Activated CD4-positive, alpha-beta T cell treated with anti-CD3 and anti-CD28 coated beads, Interleukin-10, Interleukin-2, amounts not matched to agents 100 ng/mL and 50 ng/mL, durations not matched to agents 16 hours and 8 hours (primary cell): ENCODE measurements around the gene INAVA.

Source experiments
- DNase-seq: peaks from one replicate; pipeline ENCODE4 v3.0.0-alpha.2; 2020

The INAVA gene

DNA sequence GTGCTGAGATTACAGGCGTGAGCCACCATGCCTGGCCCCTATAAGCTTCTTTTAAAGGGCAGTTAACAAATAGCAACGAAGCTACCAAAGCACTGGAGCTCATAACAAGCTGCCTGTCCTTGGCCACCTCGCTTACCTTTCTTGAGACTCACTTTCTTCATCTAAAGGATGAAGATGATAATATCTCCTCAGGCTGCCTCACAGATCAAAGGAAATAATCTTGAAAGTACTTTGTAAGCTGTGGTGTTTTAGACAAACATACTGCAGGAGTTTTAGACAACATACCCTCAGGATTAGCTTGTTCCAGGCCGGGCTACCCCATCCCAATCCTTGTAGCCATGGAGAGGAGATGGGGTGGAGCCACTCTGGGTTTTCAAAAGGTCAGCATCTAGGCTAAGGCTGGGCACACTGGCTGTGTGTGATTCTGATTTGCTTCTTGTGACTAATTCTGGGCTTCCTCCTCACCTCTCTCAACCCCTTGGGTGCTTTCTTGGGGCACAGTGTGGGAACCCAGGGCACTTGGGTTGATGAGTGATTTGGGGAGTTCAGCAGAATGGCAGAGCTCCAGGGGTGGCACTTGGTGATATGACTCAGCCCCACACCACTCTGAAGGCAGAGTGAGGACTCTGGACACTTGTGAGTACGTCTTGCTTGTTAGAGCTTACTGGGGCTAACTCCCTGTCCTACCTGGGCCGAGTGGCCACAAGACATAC, 16.7 kb upstream of the INAVA start:
- peak; percentile 92 for DNase-seq

DNA sequence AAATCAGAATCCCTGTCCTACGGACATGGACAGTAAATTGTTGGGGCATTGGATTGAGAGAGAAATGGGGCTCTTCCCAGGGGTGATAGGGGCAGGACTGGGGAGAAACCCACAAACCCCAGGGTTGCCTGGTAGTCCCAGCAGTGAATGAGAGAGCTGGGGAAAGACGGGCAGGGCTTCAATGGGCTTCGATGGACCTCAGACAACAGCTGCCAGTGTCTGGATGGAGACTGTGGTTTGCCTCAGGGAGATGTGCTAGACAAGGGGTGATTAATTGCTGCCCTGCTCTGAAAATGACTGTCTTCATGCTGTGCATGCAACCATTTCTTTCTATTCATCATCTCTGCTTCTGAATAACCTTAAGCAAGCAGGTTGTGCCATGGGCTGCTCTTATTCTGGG, 14.5 kb upstream of the INAVA start:
- peak; percentile 70 for DNase-seq

DNA sequence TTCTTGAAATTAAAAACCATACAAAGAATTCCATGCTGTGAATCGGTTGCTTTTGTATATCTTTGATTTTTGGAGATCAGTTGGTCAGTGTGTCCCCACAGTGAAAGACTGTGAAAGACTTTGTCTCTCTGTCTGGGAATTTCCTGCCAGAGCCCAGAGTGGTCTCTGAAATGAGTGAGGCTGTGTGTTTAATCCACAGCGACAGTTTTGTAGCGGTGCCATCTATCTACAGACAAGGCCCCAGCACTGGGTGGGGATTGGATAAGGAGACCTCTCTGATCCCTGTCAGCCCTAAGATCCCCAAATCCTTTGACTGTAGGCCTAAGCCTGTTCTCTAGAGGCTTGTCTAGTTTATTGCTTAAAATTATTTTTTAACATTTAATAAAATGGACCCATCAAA, 11.6 kb upstream of the INAVA start:
- no peak for DNase-seq

DNA sequence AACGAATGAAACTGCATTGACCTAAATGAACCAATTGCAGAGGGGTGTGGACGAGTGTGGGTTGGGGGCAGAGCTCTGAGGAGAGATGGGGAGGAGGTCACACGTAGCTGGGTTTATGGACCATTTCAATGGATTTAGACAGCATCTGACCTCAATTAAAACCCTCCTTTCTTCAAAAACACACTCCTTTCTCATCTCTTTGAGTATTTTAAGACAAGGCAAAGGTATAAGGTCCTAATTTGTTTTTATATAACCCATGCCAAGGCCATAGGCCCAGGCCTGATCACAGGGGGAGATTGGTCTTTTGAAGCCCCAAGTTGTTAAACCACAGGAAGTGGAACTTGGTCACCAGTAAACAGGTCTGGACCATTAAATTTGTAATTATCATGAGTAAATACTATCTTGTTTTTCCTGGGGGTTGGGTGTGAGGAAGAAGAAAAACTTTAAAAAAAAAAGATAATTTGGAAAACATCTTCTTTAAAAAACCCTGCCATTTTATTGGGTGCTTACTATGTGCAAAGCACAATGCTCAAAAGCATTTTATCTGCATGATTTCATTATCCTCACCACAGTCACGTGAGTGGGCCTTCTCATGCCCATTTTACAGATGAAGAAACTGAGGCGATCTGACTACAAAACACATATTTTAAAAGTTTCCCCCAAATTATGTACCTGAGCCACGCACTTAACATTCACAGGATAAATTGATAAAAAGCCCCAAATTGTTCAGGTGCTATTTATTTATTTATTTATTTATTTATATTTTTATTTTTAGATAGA, 8.9 kb upstream of the INAVA start:
- no peak for DNase-seq

DNA sequence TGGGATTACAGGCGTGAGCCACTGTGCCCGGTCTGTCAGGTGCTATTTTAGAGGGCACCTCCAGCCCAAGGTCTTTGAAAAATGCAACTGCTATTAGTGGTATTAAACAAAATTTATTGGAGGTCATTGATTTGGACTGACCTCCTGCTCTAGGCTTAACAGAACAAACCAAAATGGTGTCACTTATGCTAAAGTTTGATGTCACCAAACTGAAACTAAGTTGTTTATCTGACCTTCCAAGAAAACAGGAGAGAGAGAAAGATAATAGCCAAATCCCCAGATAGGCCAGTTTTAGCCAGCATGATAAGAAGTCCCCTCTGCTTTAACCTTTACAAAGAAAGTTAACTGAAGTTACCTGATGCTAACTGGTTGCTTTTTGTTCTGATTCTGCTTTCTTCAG, 8.1 kb upstream of the INAVA start:
- no peak for DNase-seq

DNA sequence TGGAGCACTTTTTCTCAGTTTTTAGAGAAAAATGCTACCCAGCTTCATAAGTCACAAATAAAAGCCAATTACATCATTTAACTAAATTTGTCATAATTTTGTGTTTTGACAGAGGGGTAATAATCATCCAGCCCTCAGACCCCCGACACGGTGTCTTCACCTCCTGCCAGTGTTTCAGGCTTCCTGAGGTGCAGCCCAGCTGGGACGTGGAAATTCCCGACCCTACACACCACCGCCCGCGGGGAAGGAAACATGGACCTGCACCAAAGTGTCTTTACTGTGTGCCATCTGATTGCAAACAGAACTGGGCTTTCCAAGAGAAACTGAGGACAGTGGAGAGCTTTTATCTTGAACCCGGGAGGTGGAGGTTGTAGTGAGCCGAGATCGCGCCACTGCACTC, 7.7 kb upstream of the INAVA start:
- no peak for DNase-seq

DNA sequence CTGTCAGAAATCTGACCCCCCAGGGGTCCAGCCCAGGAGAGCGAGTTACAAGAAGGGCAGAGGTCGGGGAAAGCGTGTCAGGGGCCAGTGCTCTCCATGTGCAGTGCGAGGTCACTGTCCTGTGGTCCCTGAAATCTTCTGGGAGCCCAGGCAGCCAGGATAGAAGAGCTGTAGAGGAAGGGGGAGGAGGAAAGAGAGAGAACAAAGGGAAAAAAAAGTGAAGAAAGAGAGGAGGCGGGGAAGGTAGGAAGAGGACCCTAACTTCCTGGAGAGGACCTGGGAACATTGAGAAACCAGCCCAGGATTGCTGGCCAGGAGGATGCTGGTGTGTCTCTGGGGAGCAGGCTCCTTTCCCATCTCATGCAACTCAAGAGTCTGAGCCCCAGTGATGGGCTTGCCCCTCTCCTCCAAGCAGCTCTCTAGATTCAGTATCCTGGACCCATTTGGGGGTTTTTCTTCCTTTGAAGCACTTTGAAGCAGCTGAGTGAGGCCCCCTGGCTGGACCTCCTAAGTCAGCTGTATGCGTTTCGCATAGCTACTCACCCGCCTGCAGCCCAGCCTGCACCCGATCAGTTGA, 6.8 kb upstream of the INAVA start:
- DNase-seq = no peak

DNA sequence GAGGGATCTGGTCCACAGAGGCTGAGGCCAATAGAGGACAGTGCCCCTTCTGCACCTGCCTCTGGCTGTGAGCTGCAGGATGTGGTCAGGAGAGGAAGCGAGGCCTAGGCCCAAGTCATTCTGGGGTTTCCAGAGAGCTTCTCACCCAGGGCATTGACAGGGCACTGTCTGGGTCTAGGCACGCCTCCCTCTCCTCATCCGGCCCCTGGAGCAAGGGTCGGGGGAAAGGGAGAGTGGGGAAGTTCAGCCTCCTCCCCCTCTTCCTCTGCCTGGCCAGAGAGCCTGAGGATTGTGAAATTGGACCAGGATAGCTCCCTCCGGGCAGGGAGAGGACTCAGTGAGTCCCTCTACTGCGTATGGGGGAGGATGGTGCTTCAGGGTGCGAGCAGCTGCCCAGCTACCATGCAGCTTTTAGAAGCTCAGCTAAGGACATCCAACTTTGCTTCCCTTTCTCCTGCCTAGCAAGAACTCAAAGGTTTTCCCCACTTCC, 6.3 kb upstream of the INAVA start:
- DNase-seq = peak; percentile 78

DNA sequence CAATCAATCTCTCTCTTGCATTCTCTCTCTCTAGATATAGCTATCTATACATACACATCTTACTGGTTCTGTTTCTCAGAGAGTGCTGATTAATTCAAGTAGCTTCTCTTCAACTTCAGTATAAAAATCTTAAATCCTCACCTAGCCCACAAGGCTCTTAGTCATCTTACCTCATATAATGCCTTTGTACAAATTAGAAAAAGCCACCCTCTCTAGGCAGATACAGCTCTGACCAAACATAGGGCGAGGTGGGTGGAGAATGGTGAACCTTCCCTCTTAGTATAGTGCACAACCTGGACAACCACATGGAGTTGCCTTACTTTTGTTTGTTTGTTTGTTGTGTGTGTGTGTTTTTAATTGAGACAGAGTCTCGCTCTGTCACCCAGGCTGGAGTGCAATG, 5.1 kb upstream of the INAVA start:
- peak; percentile 77 for DNase-seq

DNA sequence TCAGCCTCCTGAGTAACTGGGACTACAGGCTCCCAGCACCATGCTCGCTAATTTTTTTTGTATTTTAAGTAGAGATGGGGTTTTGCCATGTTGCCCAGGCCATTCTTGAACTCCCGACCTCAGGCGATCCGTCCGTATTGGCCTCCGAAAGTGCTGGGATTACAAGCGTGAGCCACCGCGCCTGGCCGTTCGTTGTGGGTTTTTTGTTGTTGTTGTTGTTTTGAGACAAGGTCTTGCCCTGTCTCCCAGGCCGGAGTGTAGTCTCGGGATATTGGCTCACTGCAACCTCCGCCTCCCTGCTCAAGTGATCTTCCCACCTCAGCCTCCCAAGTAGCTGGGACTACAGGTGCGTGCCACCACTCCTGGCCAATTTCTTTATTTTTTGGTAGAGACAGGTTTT, 4.7 kb upstream of the INAVA start:
- no peak for DNase-seq

DNA sequence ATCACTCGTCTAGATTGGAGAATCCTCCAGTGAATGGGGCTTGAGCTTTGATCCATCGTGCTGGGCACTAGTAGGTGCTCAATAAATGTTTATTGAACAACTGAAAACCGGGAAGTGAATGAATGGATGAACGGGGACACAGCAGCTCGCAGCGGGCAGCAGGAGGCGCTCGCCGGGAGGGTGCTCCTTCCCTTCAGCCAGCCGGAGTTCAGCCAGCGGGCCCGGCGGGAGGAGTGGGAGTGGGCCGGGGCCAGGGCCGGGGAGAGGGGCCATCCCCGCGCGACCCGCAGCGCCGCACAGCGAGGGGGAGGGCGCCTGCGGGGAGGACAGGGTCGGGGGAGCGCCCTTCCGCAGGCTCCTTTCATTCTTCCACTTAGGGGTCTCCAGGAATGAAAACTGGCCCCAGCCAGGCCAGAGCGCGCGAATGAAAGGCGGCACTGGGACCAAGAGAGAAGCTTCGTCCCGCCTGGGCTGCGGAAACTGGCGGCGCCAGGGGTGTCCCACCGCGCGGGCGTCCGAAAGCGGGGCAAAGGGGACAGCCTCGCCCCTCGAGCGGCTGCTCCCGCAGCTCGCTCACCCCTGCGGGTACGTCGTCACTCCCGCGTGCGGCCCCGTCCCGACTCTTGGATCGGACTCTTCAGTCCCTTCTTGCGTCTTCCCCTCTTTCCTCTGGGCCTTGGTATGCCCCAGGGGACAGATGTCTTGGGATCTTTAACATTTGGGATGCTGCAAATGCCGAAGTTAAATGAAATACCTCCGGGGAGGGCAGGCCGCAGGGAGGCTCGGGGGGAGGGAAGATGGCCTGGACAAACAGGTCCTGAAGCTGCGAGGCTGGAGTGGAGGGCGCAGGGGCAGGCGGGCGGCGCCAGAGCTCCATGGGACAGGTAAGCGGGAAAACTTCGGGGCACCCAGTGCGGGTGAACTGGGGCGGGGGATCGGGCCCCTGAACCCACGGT, 3.6 kb upstream of the INAVA start:
- no peak for DNase-seq

DNA sequence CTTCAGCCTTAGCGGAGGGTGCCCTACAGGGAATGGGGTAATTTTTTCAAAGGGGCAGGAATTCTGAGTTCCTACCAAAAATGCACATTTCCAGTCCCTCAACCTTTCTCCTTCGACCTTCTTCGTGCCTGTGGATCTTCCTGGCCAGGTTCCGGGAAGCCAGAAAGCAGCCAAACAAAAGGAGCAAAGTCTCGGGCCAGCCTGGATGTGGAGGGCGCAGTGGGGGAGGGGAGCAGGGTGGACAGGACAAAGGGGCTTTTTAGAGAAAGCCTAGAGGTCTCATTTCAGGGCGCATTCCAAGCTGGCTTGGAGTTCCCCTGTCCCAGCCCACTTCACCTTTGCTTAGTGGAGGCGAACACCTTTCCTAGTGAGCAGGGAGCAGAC, 2.9 kb upstream of the INAVA start:
- DNase-seq = no peak

DNA sequence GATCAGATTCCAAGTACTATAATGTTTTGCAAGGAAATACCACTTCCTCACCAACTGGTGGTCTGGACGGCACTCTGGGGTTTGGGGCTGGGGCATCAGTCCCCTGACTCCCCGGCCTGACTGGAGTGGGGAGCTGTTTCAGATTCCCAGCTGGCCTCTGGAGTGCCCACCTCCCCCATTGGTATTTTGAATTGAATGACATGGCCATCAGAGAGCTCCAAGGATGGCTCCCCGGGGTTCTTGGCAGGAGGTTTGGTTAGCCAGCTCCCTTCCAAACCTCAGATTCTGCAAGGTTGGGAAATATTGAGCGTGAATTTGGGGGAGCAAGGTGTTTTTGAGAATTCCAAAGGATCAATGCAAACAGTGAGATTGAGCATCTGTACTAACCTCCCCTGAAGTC, 2.2 kb upstream of the INAVA start:
- no peak for DNase-seq

DNA sequence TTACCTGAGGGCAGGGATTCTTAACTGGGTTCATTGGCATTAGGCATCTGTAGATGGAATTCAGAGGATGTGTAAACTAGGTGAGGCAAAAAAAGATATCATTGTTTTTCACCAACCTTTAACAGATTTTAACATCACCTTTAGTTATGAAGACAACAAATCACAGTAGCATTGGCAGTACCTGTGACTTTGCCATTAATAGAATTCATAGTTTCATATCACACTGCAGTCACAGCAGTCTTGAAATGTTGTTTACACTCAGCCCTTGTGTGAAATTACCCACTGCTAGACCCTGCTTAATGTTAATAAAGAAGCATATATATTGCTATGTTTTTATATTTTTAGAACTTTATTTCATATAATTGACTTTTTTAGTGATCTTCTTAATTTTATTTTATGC, 1.7 kb upstream of the INAVA start:
- no peak for DNase-seq

DNA sequence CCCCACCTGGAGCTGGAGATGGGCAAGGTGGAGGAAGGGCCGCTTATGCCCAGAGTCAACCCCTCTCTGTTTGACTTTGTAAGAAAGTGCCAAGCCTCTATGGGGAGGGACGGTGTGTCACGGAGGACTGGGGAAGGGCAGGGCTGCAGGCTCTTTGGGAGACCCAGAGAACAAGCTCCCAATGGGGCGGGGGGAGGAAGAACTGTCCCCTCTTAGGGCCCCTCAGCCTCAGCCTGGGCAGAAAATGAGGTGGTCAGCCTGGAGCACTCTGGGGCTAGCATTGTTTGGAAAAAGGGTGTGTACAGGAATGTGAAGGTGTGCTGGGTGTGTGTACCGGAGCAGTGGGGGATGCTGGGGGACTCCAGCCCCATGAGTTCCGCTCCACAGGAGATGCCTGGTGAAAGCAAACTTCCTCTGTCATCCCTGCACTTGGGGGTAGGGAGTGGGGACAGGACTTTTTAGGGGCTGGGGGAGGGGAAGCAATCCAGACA, 1.2 kb upstream of the INAVA start:
- DNase-seq = no peak

DNA sequence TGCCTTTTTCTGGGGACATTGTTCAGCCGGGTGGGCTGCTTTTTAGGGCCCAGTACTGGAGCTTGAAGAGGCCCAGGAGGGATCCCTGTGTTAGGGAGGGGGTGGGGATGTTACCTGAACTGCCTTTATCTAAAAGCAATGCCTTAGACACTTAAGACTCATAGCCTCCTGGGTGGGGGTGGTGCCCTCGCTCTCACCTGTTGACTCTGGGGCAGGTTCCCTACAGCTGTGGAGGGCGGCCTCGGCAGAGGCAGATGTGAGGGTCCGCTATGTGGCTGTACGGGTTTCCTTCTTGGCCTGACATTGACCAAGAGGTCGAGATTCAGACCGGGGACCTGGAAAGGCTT, 716 bp downstream of the INAVA start:
- DNase-seq = no peak

DNA sequence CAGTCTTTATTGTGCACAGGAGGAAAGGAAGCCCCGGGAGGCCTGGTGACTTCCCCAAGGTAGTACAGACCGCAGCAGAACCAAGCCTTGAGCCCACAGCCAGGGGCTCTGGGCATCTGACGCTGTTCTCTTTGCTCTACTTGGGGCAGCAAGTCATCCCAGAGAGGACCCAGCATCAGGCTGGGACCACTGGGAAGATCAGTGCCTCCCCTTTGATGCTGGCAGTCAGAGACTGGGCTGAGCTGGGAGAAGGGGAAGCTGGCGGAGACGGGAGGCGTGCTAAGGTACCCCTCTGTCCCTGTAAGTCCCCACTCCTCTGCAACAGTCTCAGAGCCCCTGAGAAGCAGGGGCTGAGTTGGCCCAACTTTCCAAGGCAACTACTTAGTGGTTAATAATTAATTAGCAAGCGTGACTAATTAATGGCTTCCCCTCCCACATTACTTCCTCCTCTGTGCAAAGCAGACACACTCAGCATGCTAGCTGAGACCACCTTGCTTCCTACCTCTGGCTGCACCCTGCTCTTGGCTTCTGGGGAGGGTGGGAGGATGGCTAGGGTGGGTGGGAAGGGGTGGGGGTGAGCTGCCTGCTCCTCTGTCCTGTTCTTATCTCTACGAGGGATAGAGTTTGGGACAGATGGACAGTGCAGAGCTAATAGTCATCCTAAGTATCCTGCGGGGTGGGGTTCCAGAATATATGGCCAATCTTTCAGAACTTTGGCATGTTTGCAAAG, 1.3 kb downstream of the INAVA start:
- no peak for DNase-seq

DNA sequence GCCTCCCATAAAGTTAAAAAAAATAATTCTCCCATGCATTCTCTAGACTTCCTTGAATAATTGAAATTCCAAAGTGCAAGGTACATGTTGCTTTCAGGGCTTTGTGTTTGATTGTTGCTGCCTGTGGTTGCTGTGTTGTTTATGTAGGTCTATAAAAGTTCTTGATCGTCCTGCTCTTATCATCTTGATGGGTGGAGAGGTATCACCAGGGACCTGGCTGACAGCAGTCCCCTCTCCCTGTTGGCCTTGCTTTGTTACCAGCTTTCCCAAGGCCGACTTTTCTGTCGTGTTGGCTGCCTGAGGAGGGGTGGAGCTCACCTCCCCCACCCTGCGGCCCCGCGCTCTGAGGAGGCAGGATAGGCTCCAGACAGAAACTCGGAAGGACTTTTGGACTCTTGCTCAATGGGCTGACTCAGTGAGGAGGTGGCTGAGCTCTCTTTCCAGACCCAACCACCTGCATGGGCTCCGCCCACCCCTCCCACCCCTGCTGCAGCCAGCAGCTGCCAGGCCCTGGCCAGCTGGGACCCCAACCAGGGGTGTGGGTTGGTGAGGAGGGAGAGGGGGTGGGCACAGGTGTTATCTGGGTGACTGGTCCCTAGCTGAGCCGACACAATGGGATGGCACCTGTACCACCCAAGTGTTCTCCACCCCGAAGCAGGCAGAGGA, 2.0 kb downstream of the INAVA start:
- no peak for DNase-seq

DNA sequence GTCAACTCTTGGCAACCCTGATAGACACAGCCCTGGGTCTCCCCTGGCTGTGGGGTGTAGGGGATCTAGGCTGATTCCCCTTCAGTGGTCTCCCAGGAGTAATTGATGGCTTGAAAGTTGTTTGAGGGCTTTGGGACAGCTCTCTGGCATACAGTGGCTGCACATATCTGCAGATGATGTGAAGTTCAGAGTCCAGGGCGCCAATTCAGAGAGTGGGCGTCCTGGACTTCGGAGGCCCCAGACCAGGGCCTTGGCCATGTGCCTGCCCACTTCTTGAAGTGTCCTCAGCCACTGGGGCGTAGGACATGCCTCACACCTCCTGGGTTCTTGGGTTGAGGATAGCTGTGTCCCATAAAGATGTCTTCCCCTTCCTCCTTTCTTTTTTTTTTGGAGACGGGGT, 2.6 kb downstream of the INAVA start:
- no peak for DNase-seq

DNA sequence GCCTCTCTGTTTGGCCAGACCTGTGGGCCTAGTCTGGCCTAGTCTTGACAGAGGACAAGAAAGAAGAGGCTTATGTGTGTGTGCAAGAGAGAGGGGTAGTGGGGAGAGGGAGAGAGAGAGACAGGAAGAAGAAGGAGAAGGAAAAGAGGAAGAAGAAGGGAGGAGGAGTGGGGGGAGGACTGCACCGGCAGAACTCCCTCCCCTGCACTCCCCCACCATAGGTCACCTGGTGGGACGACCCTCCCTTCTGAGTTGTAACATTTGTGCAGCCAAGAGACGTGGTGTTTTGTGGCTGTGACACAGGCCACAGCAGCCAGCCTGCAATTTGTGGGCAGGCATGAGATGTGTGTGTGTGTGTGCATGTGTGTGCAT, 4.3 kb downstream of the INAVA start:
- no peak for DNase-seq

DNA sequence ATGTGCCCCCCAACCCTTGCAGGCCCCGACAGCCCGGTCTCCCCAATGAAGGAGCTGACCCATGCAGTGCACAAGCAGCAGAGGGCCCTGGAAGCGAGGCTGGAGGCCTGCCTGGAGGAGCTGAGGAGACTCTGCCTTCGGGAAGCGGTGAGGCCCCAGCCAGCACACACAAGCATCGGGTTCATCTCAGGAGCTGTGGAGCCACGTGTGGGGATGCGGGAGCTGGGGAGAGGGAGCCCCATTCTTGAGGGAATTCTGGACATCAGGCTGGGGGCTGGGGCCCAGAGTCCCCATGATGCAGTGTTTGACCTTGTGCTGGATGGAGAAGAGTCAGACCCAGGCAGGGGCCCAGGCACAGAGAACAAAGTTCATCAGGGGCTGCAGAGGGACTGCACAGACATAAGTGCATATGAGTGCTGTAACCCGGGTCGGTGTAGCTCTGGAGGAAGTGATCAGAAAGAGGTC, 4.8 kb downstream of the INAVA start:
- DNase-seq = no peak
